ENCODE results near the gene PPM1J. TPM values are rescaled to one million over a fixed set of nuclear protein-coding genes. Genes with fewer than 3 reads are reported as not detected.
A peak's percentile ranks its signal among the peaks of the same experiment; 100 is the strongest.

The PPM1J gene
- total RNA-seq: 0.32 TPM
- long read RNA-seq, partial matches to known transcripts: 0 of 2 reads
- long read RNA-seq, other reads (novel, unspliced or antisense): 0 of 2 reads

DNA sequence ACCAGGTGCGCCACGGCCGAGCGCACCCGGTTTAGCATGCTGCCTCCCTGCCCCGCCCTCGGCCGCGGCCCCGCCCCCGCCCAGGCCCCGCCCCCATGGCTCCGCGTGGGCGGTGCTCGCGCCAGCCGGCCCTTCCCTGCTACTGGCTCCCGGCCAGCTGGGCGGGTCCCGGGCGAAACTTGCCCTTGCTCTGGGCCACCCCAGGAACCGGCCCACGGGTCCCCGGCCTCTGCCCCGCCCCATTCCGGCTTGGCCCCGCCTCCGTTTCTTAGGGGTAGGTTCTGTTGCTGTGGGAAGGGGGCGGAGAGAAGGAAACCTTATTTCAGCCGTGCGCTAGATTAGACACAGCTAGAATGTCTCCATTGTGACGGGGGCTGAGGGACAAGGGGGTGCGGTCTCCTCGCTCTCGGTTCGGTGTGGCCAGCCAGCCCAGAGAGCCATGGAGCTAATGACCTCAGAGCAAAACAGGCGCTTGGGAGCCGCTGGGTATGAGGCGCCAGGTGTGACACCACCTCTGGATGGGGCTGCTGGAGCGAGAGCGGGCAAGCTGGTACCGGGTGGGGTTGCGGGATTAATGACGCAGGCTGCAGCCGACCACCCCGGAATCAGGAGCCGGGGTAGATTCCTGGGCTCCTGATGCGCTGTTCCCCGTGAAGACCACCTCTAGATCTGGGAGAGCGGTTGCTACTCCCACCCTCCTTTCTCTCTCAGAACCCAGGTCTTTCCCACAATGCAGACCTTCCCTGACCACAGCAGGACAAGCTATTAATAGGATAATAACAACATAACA is at the start of gene PPM1J:
Gene PPM1J, minus strand, starts transcription at position 69 of the 790 bp plus-strand sequence. Its CDS starts 31 bp downstream, at position 38.
- Histone ChIP-seq H3K27ac (peak within 1 kb of the TSS; percentile 65), H3K4me1 (peaks cover 21% of the 10 kb centered on the region), H3K9me3 (no peaks in the 10 kb centered on the region), H3K27me3 (peaks cover 6% of the 10 kb centered on the region), H3K4me3 (peak within 1 kb of the TSS; percentile 62), H3K36me3 (no peaks in the 10 kb centered on the region)
- peak; percentile 89 for ATAC-seq
- intact Hi-C loops (cut with DNase I): no loop called here
- peak; percentile 100 for DNase-seq
- TF ChIP-seq, protein P1, sequence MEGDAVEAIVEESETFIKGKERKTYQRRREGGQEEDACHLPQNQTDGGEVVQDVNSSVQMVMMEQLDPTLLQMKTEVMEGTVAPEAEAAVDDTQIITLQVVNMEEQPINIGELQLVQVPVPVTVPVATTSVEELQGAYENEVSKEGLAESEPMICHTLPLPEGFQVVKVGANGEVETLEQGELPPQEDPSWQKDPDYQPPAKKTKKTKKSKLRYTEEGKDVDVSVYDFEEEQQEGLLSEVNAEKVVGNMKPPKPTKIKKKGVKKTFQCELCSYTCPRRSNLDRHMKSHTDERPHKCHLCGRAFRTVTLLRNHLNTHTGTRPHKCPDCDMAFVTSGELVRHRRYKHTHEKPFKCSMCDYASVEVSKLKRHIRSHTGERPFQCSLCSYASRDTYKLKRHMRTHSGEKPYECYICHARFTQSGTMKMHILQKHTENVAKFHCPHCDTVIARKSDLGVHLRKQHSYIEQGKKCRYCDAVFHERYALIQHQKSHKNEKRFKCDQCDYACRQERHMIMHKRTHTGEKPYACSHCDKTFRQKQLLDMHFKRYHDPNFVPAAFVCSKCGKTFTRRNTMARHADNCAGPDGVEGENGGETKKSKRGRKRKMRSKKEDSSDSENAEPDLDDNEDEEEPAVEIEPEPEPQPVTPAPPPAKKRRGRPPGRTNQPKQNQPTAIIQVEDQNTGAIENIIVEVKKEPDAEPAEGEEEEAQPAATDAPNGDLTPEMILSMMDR (IDR thresholded peaks at IDR 0.05): no peak

DNA sequence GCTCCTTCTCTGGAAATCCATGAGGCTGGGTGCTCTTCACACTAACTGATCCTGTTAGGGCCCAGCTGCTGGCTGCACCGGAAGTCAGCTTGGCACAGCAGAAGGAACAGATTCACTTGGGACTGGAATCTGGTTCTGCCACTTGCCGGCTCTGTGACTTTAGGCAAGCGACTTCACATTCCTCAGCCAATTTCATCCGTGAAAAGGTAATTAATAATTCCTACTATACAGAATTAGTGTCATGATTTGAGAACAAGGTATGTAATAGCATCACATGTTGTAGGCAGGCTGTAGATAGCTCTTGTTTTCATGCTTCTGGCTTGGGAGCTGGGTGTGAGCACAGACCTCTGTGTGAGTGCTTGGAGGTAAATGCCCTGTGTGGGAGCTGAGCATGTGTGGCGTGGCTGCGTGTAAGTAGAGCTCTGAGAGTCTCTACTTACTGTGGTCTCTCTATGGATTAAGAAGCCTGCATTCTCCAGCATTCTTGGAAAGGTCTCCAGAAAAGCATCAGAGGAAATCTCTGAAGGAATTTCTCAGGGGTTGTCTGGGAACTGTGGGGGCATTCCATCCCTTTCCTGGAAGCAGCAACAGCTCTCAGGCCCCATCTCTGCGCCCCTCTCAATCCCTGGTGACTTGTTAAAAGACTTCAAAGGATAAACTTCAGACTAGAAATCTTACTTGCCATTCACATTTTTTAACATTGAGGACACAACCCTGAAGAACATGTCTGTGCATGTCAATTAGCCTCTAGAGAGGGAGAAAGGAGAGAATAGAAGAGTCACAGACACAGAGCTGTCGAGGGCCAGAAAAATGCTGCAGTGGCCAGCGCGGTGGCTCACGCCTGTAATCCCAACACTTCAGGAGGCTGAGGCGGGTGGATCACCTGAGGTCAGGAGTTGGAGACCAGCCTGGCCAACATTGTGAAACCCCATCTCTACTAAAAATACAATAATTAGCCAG is 47.7 kb upstream of the PPM1J start:
- H3K27me3 ChIP-seq: no peaks in the 10 kb centered on the region
- H3K4me3 ChIP-seq: no peak overlapping the region
- peaks cover 6% of the 10 kb centered on the region for H3K4me1 ChIP-seq
- no peak overlapping the region for H3K27ac ChIP-seq
- peak; percentile 71 for DNase-seq
- peak; percentile 83 for ATAC-seq
- TF ChIP-seq, protein P1 (IDR thresholded peaks at IDR 0.05): no peak
- no peaks in the 10 kb centered on the region for H3K9me3 ChIP-seq
- intact Hi-C loops (cut with DNase I): no loop called here
- H3K36me3 ChIP-seq: no peaks in the 10 kb centered on the region

DNA sequence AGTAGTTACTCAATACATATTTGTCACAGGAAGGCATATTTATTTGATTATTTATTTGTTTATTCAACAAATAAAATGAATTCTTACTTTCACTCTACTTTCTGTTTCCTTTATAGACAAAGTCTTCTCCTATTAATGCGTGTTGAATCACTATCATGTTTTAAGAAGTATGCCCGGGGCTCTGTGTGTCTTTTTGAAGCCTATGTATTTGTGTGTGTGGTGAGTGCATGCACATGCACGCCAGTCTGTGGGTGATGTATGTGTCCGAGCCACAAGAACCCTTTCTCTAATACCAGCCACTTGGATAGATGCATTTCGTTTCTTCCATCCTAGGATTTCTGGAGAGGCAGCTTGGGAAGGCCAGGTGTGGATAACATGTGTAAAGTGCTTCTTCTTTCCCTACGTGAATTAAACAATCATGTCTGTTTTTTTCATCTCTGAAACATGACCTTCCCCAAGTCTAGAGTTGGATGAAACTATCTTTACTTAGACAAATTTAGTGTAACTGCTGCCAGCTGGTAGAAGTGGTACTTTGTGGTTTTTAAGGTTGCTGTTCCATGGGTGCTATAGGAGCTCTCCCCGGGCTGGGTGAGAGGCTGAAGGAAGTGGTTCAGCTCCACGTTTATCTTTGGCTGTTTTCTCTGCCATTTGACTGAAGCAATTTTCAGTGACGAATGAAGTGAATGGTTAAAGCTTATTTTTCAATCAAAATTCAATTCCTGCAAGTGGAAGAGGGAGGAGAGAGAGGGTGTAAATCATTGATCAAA is 46.8 kb upstream of the PPM1J start:
- TF ChIP-seq, protein P1 (IDR thresholded peaks at IDR 0.05): no peak
- DNase-seq (no peak), ATAC-seq (no peak)
- Histone ChIP-seq H3K4me1 (peaks cover 6% of the 10 kb centered on the region), H3K36me3 (no peaks in the 10 kb centered on the region), H3K4me3 (no peak overlapping the region), H3K9me3 (no peaks in the 10 kb centered on the region), H3K27me3 (no peaks in the 10 kb centered on the region), H3K27ac (no peak overlapping the region)
- intact Hi-C loops (cut with DNase I): no loop called here

DNA sequence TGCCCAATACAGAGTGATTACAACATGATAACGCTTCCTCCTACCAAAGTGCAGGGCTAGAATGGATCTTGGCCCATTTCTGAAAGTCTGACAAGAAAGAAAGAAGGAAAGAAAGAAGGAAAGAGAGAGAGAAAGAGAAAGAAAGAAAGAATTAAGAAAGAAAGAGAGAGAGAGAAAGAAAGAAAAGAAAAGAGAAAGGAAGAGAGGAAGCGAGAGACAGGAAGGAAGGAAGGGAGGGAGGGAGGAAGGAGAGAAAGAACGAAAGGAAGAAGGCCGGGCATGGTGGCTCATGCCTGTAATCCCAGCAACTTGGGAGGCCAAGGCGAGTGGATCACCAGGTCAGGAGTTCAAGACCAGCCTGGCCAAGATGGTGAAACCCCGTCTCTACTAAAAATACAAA is 44.1 kb upstream of the PPM1J start:
- H3K27ac ChIP-seq: no peak overlapping the region
- TF ChIP-seq, protein P1 (IDR thresholded peaks at IDR 0.05): no peak
- DNase-seq (no peak), ATAC-seq (no peak)
- intact Hi-C loops (cut with DNase I): no loop called here
- peaks cover 6% of the 10 kb centered on the region for H3K4me1 ChIP-seq
- no peaks in the 10 kb centered on the region for H3K36me3 ChIP-seq
- H3K4me3 ChIP-seq: no peak overlapping the region
- H3K27me3 ChIP-seq: no peaks in the 10 kb centered on the region
- H3K9me3 ChIP-seq: no peaks in the 10 kb centered on the region

DNA sequence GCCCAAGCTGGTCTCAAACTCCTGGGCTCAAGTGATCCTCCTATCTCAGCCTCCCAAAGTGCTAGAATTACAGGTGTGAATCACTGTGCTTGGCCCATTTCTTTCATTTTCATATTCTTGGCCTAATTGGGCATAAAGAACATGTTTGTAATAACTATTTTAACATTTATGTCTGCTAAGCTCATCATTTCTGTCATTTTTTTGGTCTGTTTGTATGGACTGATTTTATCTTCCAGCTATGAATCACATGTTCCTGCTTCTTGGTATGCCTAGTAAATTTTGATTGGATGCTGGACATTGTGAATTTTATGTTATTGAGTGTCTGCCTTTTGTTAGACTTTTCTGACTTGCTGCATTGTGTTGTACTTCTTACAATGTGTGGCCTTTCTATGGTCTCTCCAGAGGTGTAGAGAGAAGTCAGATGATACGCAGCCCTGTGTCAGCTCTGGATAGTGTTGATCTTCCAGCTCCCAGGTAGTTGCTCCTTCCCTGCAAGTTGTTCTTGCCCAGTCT is 39.0 kb upstream of the PPM1J start:
- H3K4me1 ChIP-seq: no peaks in the 10 kb centered on the region
- H3K9me3 ChIP-seq: no peaks in the 10 kb centered on the region
- H3K4me3 ChIP-seq: no peak overlapping the region
- peaks cover 4% of the 10 kb centered on the region for H3K27me3 ChIP-seq
- H3K27ac ChIP-seq: no peak overlapping the region
- intact Hi-C loops (cut with DNase I): no loop called here
- DNase-seq (no peak), ATAC-seq (no peak)
- TF ChIP-seq, protein P1 (IDR thresholded peaks at IDR 0.05): no peak
- no peaks in the 10 kb centered on the region for H3K36me3 ChIP-seq

Data from upper lobe of right lung (tissue), 1 donor.